H1 (cell line): Measurements from ENCODE around the gene TGFB3. TPM values are rescaled to one million over a fixed set of nuclear protein-coding genes. Genes with fewer than 3 reads are reported as not detected.

Experiments used
- SIX5 ChIP-seq: IDR thresholded peaks from 2 replicates; pipeline ENCODE4 v1.6.1; 2011; ENCODE audit warnings: mild to moderate bottlenecking, low read depth, low read length
- TBP ChIP-seq: IDR thresholded peaks from 2 replicates; pipeline ENCODE4 v1.6.1; 2011; ENCODE audit warnings: low read depth, low read length, improper control_type of control experiment
- polyA plus RNA-seq, 7 experiments: library from polyadenylated mRNA; depleted of rRNA in 3 of 7; stranded (reverse) in 5 of 7; unstranded in 2 of 7; fragments of >200 nt in 5 of 7; fragments of 200-250 nt in 2 of 7; gene quantifications; 1 replicate in 5 of 7; 2 replicates in 1 of 7; 4 replicates in 1 of 7; pipeline versions ENCODE4 v1.2.1 to v1.2.3, GENCODE V29; 2011 to 2013; ENCODE audit warnings: missing spikeins in 2 of 7, mixed read lengths in 2 of 7
- total RNA-seq: library from RNA; stranded (reverse); fragmentation: NEBNext Ultra II Directional; extraction: Animal tissue kit (Norgen Biotek cat#: 25700); gene quantifications from 2 replicates; pipeline ENCODE4 v1.2.1, GENCODE V29; 2021

The TGFB3 gene
- total and polyA plus RNA-seq, 2 of the 8 experiments (the other 6 are each of a cell fraction or from before 2014, with no cell fraction given), result 0.65 to 0.86 TPM

- TF ChIP-seq TBP (no peak), SIX5 (no peak)
Measured at GRCh38 chr14:76007852-76008251, 26.1 kb upstream of the TGFB3 start (continued).
